SK-N-SH (cell line): ENCODE results near the gene PLCB1. TPM values are rescaled to one million over a fixed set of nuclear protein-coding genes. Genes with fewer than 3 reads are reported as not detected.

Source experiments
- CTCF ChIA-PET: fragments of 300-600, 350-600 bp; formaldehyde crosslinking; extraction: SDS; loops from one replicate; lab custom pipeline; 2021; lab: Yijun Ruan, JAX
- POLR2A ChIA-PET: fragments of 350-600 bp; sonication (Branson Sonifier 250); formaldehyde crosslinking; extraction: SDS; loops from one replicate; lab custom pipeline; 2020; ENCODE audit warnings: antibody characterized with exemption, inconsistent platforms; lab: Yijun Ruan, JAX
- DNase-seq: peaks from one replicate; pipeline ENCODE4 v3.0.0; 2012
- H2AFZ ChIP-seq: fragments of 200-600 bp; sonication (generic); 2 replicates; pipeline ENCODE4 v1.8.1; 2016; ENCODE audit warnings: antibody characterized with exemption, mild to moderate bottlenecking, low read depth
- H3F3A ChIP-seq: fragments of 200-600 bp; sonication (generic); replicated peaks from 2 replicates; pipeline ENCODE3; 2016; ENCODE audit warnings: antibody characterized with exemption, mild to moderate bottlenecking; ENCODE audit not compliant: insufficient read depth
- H3K27ac ChIP-seq, 2 experiments: fragments of 200-500 bp in 1 of 2; fragments of 200-600 bp in 1 of 2; sonication (Bioruptor generic) in 1 of 2; sonication (generic), shearing (Covaris generic) in 1 of 2; 2 replicates each; pipeline versions ENCODE4 v1.5.1 to v1.6.1; 2014 to 2016; ENCODE audit warnings: low read depth in 2 of 2, inconsistent platforms in 1 of 2, low read length in 1 of 2, mild to moderate bottlenecking in 1 of 2, mixed read lengths in 1 of 2
- H3K27me3 ChIP-seq: fragments of 200-600 bp; sonication (generic), shearing (Covaris generic); 2 replicates; pipeline ENCODE4 v1.6.1; 2016; ENCODE audit warnings: mixed run types; ENCODE audit not compliant: insufficient read depth
- H3K36me3 ChIP-seq, 2 experiments: fragments of 200-500 bp in 1 of 2; fragments of 200-600 bp in 1 of 2; sonication (Bioruptor generic) in 1 of 2; sonication (generic) in 1 of 2; replicated peaks in 1 of 2; 2 replicates each; pipeline versions ENCODE3 to v1.5.1; 2014 to 2016; ENCODE audit warnings: low read length in 1 of 2, mild to moderate bottlenecking in 1 of 2; ENCODE audit not compliant: insufficient read depth in 2 of 2, control insufficient read depth in 1 of 2
- H3K4me1 ChIP-seq, 2 experiments: fragments of 200-500 bp in 1 of 2; fragments of 200-600 bp in 1 of 2; sonication (Bioruptor generic) in 1 of 2; sonication (generic), shearing (Covaris generic) in 1 of 2; 2 replicates each; pipeline versions ENCODE4 v1.5.1 to v1.6.1; 2014 to 2016; ENCODE audit warnings: low read depth in 1 of 2, low read length in 1 of 2, mixed run types in 1 of 2; ENCODE audit not compliant: insufficient read depth in 2 of 2, control insufficient read depth in 1 of 2
- H3K4me2 ChIP-seq: fragments of 200-600 bp; sonication (generic), shearing (Covaris generic); 2 replicates; pipeline ENCODE4 v1.6.1; 2017; ENCODE audit warnings: mixed run types
- H3K4me3 ChIP-seq, 2 experiments: fragments of 200-500 bp in 1 of 2; fragments of 200-600 bp in 1 of 2; sonication (Bioruptor generic) in 1 of 2; sonication (generic), shearing (Covaris generic) in 1 of 2; 2 replicates each; pipeline versions ENCODE4 v1.5.1 to v1.8.1; 2014 to 2016; ENCODE audit warnings: low read depth in 2 of 2, inconsistent platforms in 1 of 2, low read length in 1 of 2, mild to moderate bottlenecking in 1 of 2, mixed read lengths in 1 of 2, moderate library complexity in 1 of 2
- H3K79me2 ChIP-seq: fragments of 200-600 bp; sonication (generic); 2 replicates; pipeline ENCODE4 v1.8.1; 2017; ENCODE audit warnings: mild to moderate bottlenecking; ENCODE audit not compliant: insufficient read depth
- H3K9ac ChIP-seq: fragments of 200-600 bp; sonication (generic); 2 replicates; pipeline ENCODE4 v1.6.1; 2017; ENCODE audit warnings: mixed run types
- H3K9me2 ChIP-seq: fragments of 200-600 bp; sonication (generic); 2 replicates; pipeline ENCODE4 v1.6.1; 2017; ENCODE audit warnings: mixed run types
- H3K9me3 ChIP-seq: fragments of 200-600 bp; sonication (generic); 2 replicates; pipeline ENCODE4 v1.6.1; 2017; ENCODE audit warnings: mixed run types, mild to moderate bottlenecking, moderate library complexity
- H4K20me1 ChIP-seq: fragments of 200-600 bp; sonication (generic); 2 replicates; pipeline ENCODE4 v1.6.1; 2017; ENCODE audit warnings: mild to moderate bottlenecking, mixed run types; ENCODE audit not compliant: insufficient read depth
- CHD2 ChIP-seq: fragments of 150-350 bp; IDR thresholded peaks from 2 replicates; pipeline ENCODE4 v1.6.1; 2018; ENCODE audit warnings: low read length; ENCODE audit not compliant: partially characterized antibody
- ELF1 ChIP-seq: IDR thresholded peaks from 2 replicates; pipeline ENCODE4 v1.4.0; 2012
- EP300 ChIP-seq, 2 experiments: IDR thresholded peaks; 2 replicates each; pipeline versions ENCODE4 v1.4.0 to v1.6.1; 2012; ENCODE audit warnings: borderline replicate concordance in 1 of 2, low read depth in 1 of 2, low read length in 1 of 2
- FOSL2 ChIP-seq: IDR thresholded peaks from 2 replicates; pipeline ENCODE4 v1.4.0; 2012; ENCODE audit warnings: low read depth, mild to moderate bottlenecking, moderate library complexity, borderline replicate concordance
- FOXJ3 ChIP-seq: sonication (generic); formaldehyde crosslinking; IDR thresholded peaks from 2 replicates; pipeline ENCODE4 v1.5.1; 2020; ENCODE audit warnings: mild to moderate bottlenecking, missing genetic modification reagents
- FOXM1 ChIP-seq: IDR thresholded peaks from 2 replicates; pipeline ENCODE4 v1.4.0; 2012; ENCODE audit warnings: low read depth, mild to moderate bottlenecking
- GABPA ChIP-seq: IDR thresholded peaks from 2 replicates; pipeline ENCODE4 v1.4.0; 2012; ENCODE audit warnings: low read depth, mild to moderate bottlenecking
- GATA2 ChIP-seq: sonication (generic); formaldehyde crosslinking; IDR thresholded peaks from 2 replicates; pipeline ENCODE4 v1.5.0; 2020; ENCODE audit warnings: mild to moderate bottlenecking, missing genetic modification reagents
- JUND ChIP-seq: IDR thresholded peaks from 2 replicates; pipeline ENCODE4 v1.4.0; 2012
- MEF2A ChIP-seq: IDR thresholded peaks from 2 replicates; pipeline ENCODE4 v1.4.0; 2012; ENCODE audit warnings: low read depth, borderline replicate concordance
- POLR2AphosphoS5 ChIP-seq: IDR thresholded peaks from 2 replicates; pipeline ENCODE4 v1.6.1; 2012; ENCODE audit warnings: low read depth, low read length
- RCOR1 ChIP-seq: fragments of 150-350 bp; IDR thresholded peaks from 2 replicates; pipeline ENCODE4 v1.6.1; 2017; ENCODE audit warnings: antibody characterized with exemption, low read length
- REST ChIP-seq: IDR thresholded peaks from 2 replicates; pipeline ENCODE4 v1.6.1; 2012; ENCODE audit warnings: mild to moderate bottlenecking, low read depth, low read length, moderate library complexity
- RFX5 ChIP-seq: IDR thresholded peaks from 2 replicates; pipeline ENCODE4 v1.6.1; 2012; ENCODE audit warnings: mild to moderate bottlenecking, improper control_type of control experiment, low read length
- RXRA ChIP-seq: IDR thresholded peaks from 2 replicates; pipeline ENCODE4 v1.4.0; 2012; ENCODE audit warnings: low read depth, mild to moderate bottlenecking, borderline replicate concordance
- TAF1 ChIP-seq: IDR thresholded peaks from 2 replicates; pipeline ENCODE4 v1.6.1; 2012; ENCODE audit warnings: low read depth, mild to moderate bottlenecking, low read length, moderate library complexity, borderline replicate concordance
- WGBS: methylation state at CpG from one replicate; pipeline ENCODE4 v1.1.6; 2017; ENCODE audit warnings: low lambda C conversion rate; 5-methylcytosine and 5-hydroxymethylcytosine counted together
- polyA plus RNA-seq, 3 experiments: library from polyadenylated mRNA; depleted of rRNA; stranded (reverse); fragments of >200 nt; gene quantifications; 2 replicates each; pipeline ENCODE4 v1.2.3, GENCODE V29; 2012
- TF ChIP-seq, protein P1 (sequence below): IDR thresholded peaks from 2 replicates; pipeline ENCODE4 v1.4.0; 2012; ENCODE audit warnings: low read depth, borderline replicate concordance
- TF ChIP-seq, protein P2 (sequence below): fragments of 150-350 bp; IDR thresholded peaks from 2 replicates; pipeline ENCODE4 v1.6.1; 2016; ENCODE audit warnings: mild to moderate bottlenecking, low read depth, low read length

PLCB1 gene
- polyA plus RNA-seq, 1 of the 3 experiments (the other 2 are of a cell fraction) = 10.5 TPM

- Histone ChIP-seq H3K36me3 (no peaks in the 10 kb centered on the region), H3K4me3 (no peak overlapping the region; a peak in 1 of 4 replicates), H2AFZ (no peak overlapping the region), H3F3A (peaks cover 15% of the 10 kb centered on the region), H3K79me2 (0 out of 2 replicates have a peak, but pooled peaks cover 5% of the 10 kb centered on the region), H3K4me2 (no peak overlapping the region)
- 86% methylated on average over 5 of the region's 5 CpGs for WGBS
- POLR2A ChIA-PET = no interaction called here
- TF ChIP-seq TAF1 (no peak), JUND (no peak), FOSL2 (no peak)
- TF ChIP-seq, protein P1, sequence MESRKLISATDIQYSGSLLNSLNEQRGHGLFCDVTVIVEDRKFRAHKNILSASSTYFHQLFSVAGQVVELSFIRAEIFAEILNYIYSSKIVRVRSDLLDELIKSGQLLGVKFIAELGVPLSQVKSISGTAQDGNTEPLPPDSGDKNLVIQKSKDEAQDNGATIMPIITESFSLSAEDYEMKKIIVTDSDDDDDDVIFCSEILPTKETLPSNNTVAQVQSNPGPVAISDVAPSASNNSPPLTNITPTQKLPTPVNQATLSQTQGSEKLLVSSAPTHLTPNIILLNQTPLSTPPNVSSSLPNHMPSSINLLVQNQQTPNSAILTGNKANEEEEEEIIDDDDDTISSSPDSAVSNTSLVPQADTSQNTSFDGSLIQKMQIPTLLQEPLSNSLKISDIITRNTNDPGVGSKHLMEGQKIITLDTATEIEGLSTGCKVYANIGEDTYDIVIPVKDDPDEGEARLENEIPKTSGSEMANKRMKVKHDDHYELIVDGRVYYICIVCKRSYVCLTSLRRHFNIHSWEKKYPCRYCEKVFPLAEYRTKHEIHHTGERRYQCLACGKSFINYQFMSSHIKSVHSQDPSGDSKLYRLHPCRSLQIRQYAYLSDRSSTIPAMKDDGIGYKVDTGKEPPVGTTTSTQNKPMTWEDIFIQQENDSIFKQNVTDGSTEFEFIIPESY = no peak
- TF ChIP-seq, all 33 proteins: peak for 0
- CTCF ChIA-PET = interaction anchor here (0.5 to 5.5 kb wide), 24 partner anchors 11 to 454 kb away, joined by 3 to 60 read pairs (median 3); no protein-coding TSS in a partner anchor
- no peak overlapping the region for H3K9ac ChIP-seq
- H3K27me3 ChIP-seq = no peaks in the 10 kb centered on the region
- no peaks in the 10 kb centered on the region for H3K9me3 ChIP-seq
- H4K20me1 ChIP-seq = no peaks in the 10 kb centered on the region
- H3K9me2 ChIP-seq = no peaks in the 10 kb centered on the region
- H3K27ac ChIP-seq = peak overlapping the region; percentile 58 to 88; a peak in 3 of 4 replicates
- no peak for DNase-seq
- H3K4me1 ChIP-seq = peaks cover 12 to 19% of the 10 kb centered on the region in 2 experiments; a peak in 3 of 4 replicates
These were observed 258.0 kb downstream of the PLCB1 start for GRCh38 chr20:8390037-8390433.

DNA sequence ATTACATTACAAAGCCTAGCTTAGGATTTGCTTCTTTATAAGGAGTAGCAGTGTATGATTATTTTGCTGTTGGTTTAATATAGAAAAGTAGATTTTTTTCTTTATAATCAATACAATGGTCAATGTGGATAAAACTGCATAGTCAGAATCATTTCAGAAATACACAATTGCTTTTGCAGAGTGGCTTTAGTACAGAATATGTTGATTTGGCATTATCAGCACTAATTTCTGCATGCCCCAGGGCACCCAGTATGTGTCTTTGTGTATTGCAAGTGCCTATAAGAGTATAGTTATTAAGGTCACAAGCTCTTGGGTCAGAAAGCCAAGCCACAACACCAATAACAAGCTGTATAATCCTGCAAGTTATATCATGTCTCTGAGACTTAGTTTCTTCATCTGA lies 258.4 kb downstream of the PLCB1 start:
- DNase-seq = no peak
- ChIA-PET CTCF (interaction anchor here (0.9 to 5.5 kb wide), 14 partner anchors 11 to 454 kb away, joined by 3 to 60 read pairs (median 4); no protein-coding TSS in a partner anchor), POLR2A (no interaction called here)
- Histone ChIP-seq H3K27ac (no peak overlapping the region; a peak in 1 of 4 replicates), H3K9ac (no peak overlapping the region), H3K4me2 (no peak overlapping the region), H3K4me1 (peaks cover 8 to 18% of the 10 kb centered on the region in 2 experiments; a peak in 3 of 4 replicates), H3K36me3 (no peaks in the 10 kb centered on the region), H3K79me2 (0 out of 2 replicates have a peak, but pooled peaks cover 8% of the 10 kb centered on the region), H3K4me3 (no peak overlapping the region), H3F3A (peaks cover 15% of the 10 kb centered on the region), H2AFZ (no peak overlapping the region), H3K9me2 (no peaks in the 10 kb centered on the region), H3K9me3 (no peaks in the 10 kb centered on the region), H4K20me1 (no peaks in the 10 kb centered on the region), H3K27me3 (no peaks in the 10 kb centered on the region)
- TF ChIP-seq TAF1 (no peak), GATA2 (CRISPR knock-in tag) (no peak), GABPA (no peak), RFX5 (no peak), MEF2A (no peak), EP300 (IDR thresholded peaks at IDR 0.05; ENCODE audit: borderline replicate concordance in 1 of 2, low read depth in 1 of 2, low read length in 1 of 2) (no peak), FOXM1 (no peak), ELF1 (no peak), CHD2 (no peak), POLR2AphosphoS5 (no peak), FOSL2 (no peak), REST (no peak), RCOR1 (no peak), FOXJ3 (no peak), RXRA (no peak)
- TF ChIP-seq, protein P2, sequence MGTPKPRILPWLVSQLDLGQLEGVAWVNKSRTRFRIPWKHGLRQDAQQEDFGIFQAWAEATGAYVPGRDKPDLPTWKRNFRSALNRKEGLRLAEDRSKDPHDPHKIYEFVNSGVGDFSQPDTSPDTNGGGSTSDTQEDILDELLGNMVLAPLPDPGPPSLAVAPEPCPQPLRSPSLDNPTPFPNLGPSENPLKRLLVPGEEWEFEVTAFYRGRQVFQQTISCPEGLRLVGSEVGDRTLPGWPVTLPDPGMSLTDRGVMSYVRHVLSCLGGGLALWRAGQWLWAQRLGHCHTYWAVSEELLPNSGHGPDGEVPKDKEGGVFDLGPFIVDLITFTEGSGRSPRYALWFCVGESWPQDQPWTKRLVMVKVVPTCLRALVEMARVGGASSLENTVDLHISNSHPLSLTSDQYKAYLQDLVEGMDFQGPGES = no peak
